HG02623 (cell line): ENCODE measurements around the gene HHAT.

Experiments used
- ATAC-seq: cut with Tn5 transposase; IDR thresholded peaks from one replicate; pipeline ENCODE4 v1.9.1; 2021; ENCODE audit warnings: moderate library complexity; ENCODE audit not compliant: unreplicated experiment

HHAT gene

GRCh38 chr1:210586771-210587170, 258.1 kb downstream of the HHAT start:
- ATAC-seq: no peak

GRCh38 chr1:210587566-210587965, 258.9 kb downstream of the HHAT start:
- no peak for ATAC-seq

GRCh38 chr1:210588357-210588756, 259.7 kb downstream of the HHAT start:
- ATAC-seq: no peak

- ATAC-seq: no peak
Observed at GRCh38 chr1:210588946-210589345, 260.2 kb downstream of the HHAT start.

- no peak for ATAC-seq
Observed at GRCh38 chr1:210591214-210591613, 262.5 kb downstream of the HHAT start.

DNA sequence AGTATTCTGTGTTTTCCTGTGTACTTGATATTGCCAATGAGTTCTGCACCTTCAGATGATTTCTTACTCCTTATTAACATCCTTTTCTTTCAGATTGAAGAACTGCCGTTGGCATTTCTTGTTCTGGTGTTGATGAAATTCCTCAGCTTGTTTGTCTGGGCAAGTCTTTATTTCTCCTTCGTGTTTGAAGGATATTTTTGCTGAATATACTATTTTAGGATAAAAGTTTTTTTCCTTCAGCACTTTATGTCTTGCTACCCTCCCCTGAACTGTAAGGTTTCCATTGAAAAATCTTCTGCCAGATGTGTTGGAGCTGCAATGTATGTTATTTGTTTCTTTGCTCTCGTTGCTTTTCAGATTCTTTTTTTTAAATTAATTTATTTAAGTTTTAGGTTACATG, 265.9 kb downstream of the HHAT start:
- no peak for ATAC-seq

GRCh38 chr1:210596641-210597040, 267.9 kb downstream of the HHAT start:
- ATAC-seq: no peak

GRCh38 chr1:210597555-210598134, 268.9 kb downstream of the HHAT start:
- ATAC-seq: peak; percentile 88

DNA sequence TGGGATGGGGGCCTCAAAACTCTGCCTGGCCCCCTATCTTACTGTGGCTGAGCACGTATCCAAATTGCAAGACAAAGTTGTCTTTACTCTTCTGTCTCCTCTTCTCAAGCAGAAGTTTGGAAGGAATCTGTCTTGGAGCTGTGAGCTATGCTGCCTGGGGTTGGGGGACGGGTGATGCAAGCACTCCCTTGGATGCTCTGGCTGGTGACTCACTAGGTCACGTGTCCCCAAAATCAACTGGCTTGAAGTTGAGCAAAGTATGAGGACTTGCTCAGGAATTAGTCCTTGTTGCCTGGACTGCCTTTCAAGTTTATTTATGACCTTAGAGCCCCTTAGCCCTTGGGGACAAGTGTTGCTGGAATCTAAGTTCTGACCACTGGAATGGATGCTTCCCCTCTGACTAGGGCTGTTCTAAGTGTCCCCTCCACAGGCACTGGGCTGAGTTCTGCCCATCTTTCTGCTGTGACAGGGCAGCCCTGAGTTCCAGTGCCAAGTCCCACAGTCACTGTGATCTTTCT, 269.5 kb downstream of the HHAT start:
- no peak for ATAC-seq

DNA sequence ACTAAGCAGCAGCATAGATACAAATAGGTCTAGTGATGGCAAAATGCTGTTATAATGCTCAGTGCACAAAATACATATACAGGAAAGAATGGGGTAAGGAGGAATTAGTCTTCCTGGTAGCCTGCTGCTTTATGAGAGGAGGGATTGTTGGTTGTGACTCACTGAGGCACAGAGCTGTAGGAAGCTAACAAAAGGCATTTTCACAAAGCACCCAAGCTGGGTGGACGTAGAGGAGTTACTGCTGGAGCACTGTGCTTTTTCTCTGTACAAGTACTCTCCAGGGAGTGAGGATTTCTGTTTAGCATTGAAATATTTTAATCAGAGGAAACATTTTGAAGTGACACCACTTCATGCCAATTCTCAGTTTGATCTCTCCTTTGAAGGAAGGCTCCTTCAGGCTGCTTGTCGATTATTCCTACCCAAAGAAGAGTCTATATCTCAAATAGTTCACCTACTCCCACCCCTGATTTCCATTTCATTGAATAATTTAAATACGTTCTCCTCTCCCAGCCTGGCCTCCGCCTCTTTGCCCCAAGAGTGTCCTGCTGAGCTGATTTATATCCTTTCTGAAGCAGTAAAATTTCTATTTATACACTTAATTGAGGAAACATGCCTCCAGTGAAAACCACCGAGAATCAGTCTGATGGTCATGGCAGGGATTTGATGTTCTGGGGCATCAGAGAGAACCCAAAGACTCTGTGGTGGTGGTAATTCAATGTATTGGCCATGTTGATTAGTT, 271.9 kb downstream of the HHAT start:
- no peak for ATAC-seq

- no peak for ATAC-seq
Observed at GRCh38 chr1:210603123-210603522, 274.4 kb downstream of the HHAT start.

DNA sequence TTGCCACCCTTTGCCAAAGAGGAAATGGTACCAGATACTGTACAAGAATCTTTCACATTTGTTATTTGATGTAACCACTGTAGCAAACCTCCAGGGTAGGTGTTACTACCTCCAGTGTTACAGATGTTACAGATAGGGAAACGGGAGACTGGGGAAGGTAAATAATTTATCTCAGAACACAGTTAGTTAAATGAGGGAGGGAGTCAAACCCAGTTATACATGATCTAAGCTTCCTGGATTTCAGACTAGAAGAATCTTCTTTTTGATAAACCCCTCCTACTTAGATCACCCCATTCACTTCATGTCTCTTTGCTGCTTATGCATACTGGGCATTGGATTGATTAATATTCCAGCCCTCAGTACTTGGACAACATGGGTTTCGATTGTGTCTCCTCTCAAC, 276.4 kb downstream of the HHAT start:
- ATAC-seq: no peak

DNA sequence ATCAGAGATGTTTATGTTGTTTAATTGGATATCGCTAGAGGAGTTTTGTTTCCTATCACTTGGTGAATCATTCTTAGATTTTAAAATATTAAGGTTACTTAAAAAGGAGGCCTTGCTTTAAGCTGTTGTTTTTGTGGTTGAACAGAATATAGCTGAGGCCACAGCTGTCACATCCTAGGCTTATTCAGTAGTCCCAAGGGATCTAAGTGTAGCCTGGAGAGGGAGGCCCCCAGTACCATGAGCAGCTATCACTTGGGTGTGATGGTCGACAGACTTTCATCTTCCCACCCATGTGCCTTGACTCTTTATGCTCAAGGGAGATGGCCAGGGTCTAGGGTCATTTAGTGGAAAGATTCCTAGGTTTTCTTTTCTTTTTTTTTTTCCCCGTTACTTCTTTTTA, 278.7 kb downstream of the HHAT start:
- ATAC-seq: no peak

- no peak for ATAC-seq
Observed at GRCh38 chr1:210608767-210609166, 280.1 kb downstream of the HHAT start.

- no peak for ATAC-seq
Observed at GRCh38 chr1:210616356-210616755, 287.7 kb downstream of the HHAT start.

DNA sequence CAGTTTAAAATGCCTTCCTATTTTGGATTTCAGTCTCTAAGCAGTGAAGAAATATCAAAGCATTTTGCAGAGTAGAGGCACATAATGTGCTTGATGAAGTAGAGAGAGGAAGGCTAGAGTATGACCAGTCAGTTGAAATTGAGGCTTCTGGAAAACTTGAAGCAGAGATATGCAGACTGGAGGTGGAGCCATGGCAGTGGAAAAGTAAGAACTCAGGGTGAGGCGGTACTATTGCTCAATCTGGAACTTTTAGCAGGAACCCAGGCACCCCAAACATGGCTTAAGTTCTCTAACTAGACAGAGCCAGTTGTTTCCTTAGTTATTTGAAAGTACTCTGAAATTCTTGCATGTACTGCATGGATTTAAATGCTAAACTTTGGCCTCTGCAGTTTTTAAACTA, 288.6 kb downstream of the HHAT start:
- ATAC-seq: no peak

- ATAC-seq: no peak
Observed at GRCh38 chr1:210618369-210618768, 289.7 kb downstream of the HHAT start.

DNA sequence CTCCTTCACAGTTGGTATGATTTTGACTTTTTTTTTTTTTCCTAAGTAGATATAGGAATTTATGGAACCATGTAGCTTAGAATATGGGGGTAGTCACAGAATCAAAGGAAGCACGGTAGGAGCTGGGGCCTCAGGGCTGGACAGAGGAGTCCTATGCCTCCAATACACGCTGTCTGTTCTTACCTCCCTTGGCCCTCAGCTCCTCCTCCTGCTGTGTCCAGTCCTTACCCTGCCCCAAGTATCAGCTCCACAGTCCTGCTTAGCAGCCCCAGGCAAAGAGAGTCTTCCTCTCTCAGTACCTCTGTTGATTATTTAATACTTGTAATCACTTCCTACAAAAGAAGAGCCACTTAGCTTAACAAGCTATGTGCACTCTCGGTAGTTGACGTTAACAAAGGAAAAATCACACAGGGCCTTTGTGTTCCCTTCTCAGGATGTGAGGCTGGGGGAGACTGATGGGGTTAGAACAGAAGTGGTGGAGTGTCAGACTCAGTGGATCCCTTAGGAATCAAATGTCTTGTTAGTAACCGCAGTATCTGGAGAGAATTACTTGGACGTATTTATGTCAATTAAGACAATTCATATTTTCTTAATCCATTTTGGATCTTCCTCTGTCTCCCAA, 292.3 kb downstream of the HHAT start:
- ATAC-seq: no peak

GRCh38 chr1:210621712-210622111, 293.0 kb downstream of the HHAT start:
- no peak for ATAC-seq

- no peak for ATAC-seq
Observed at GRCh38 chr1:210624722-210625121, 296.0 kb downstream of the HHAT start.

GRCh38 chr1:210625715-210626114, 297.0 kb downstream of the HHAT start:
- no peak for ATAC-seq

GRCh38 chr1:210626341-210626740, 297.6 kb downstream of the HHAT start:
- ATAC-seq: no peak
